ENCODE results near the gene SBF1.

Gene SBF1

DNA sequence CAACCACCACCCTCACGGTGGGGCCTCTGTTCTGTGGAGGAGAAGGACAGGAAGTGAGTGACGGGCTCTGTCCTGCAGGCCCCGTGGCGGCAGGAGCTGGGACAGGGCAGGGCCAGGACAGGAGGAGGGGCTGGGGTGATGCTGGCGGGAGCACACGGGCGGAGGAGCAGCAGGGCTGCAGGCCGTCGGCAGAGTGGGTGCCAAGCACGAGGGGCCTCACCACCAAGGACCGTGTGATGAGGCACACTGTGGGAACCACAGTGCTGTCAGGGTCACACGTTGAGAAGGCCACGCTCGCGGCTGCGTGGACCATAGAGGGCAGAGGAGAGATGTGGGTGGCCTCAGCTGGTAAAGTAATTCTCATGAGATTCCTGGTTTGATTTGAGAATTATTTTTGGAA is 42.1 kb upstream of the SBF1 start:
- no peaks in the 10 kb centered on the region for H3K27me3 Mint-ChIP-seq (ENCODE audit: low read depth)
- no peak overlapping the region for H3K4me3 Mint-ChIP-seq
- H3K4me1 Mint-ChIP-seq (ENCODE audit: low read depth): peaks cover 14% of the 10 kb centered on the region
- no peak overlapping the region for H3K27ac Mint-ChIP-seq
- H3K9me3 Mint-ChIP-seq: no peaks in the 10 kb centered on the region
- H3K36me3 Mint-ChIP-seq (ENCODE audit: low read depth): peaks cover 21% of the 10 kb centered on the region

DNA sequence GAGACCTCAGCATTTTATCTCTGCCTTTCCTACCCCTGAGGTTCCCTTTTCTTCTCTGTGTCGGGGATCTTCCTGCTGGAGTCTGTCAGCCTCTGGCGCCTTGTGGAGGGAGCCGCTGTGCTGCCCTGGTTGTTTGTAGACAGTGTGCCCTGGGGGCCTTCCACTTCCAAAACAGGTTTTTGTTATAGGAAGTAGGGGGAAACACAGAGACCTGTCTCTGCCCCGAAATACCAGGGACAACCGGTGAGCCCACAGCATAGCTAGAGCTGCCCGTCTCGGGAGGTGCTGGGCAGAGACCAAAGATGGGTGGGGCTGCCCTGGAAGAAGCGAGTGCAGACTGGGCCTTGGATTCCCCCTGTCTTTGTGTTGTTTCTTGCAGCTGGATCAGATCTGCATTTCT is 41.2 kb upstream of the SBF1 start:
- Mint-ChIP-seq H3K27me3 (ENCODE audit: low read depth) (no peaks in the 10 kb centered on the region), H3K4me1 (ENCODE audit: low read depth) (peaks cover 15% of the 10 kb centered on the region), H3K36me3 (ENCODE audit: low read depth) (peaks cover 21% of the 10 kb centered on the region)

DNA sequence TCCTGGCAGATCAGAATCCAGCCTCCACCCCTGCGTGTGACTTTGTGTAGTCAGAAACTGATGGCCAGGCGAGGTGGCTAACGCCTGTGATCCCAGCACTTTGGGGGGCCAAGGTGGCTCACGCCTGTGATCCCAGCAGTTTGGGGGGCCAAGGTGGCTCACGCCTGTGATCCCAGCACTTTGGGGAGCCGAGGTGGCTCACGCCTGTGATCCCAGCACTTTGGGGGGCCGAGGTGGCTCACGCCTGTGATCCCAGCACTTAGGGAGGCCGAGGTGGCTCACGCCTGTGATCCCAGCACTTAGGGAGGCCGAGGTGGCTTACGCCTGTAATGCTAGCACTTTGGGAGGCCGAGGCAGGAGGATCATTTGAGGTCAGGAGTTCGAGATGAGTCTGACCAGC is 38.3 kb upstream of the SBF1 start:
- H3K9me3 Mint-ChIP-seq: no peaks in the 10 kb centered on the region
- peaks cover 25% of the 10 kb centered on the region for H3K4me1 Mint-ChIP-seq (ENCODE audit: low read depth)
- H3K4me3 Mint-ChIP-seq: no peak overlapping the region
- H3K36me3 Mint-ChIP-seq (ENCODE audit: low read depth): peaks cover 15% of the 10 kb centered on the region
- H3K27me3 Mint-ChIP-seq (ENCODE audit: low read depth): no peaks in the 10 kb centered on the region
- no peak overlapping the region for H3K27ac Mint-ChIP-seq

More for the DNA sequence above, 41.2 kb upstream of the SBF1 start:
- Mint-ChIP-seq H3K4me3 (no peak overlapping the region), H3K9me3 (no peaks in the 10 kb centered on the region), H3K27ac (no peak overlapping the region)

DNA sequence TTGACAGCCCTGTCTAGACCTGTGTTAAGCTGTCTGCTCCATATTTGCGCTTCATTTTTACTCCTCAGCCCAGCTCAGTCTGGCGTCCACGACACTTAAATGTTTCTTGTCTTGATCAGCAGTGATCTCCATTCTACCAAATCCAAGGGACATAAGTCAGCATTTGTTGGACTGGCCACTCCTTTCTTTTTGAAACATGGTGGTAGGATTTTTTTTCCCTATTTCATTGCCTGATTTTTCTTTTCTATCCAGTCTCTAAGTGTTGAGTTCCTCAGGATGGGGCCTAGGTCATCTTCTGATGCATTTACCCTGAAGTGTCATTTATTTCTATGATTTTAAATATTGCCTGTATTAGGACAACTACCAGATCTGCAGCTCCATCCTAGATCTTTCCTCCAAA is 34.1 kb upstream of the SBF1 start:
- Mint-ChIP-seq H3K27ac (peak overlapping the region; percentile 91), H3K9me3 (no peaks in the 10 kb centered on the region), H3K4me1 (ENCODE audit: low read depth) (peaks cover 21% of the 10 kb centered on the region), H3K27me3 (ENCODE audit: low read depth) (no peaks in the 10 kb centered on the region), H3K4me3 (peak overlapping the region; percentile 91), H3K36me3 (ENCODE audit: low read depth) (peaks cover 7% of the 10 kb centered on the region)

DNA sequence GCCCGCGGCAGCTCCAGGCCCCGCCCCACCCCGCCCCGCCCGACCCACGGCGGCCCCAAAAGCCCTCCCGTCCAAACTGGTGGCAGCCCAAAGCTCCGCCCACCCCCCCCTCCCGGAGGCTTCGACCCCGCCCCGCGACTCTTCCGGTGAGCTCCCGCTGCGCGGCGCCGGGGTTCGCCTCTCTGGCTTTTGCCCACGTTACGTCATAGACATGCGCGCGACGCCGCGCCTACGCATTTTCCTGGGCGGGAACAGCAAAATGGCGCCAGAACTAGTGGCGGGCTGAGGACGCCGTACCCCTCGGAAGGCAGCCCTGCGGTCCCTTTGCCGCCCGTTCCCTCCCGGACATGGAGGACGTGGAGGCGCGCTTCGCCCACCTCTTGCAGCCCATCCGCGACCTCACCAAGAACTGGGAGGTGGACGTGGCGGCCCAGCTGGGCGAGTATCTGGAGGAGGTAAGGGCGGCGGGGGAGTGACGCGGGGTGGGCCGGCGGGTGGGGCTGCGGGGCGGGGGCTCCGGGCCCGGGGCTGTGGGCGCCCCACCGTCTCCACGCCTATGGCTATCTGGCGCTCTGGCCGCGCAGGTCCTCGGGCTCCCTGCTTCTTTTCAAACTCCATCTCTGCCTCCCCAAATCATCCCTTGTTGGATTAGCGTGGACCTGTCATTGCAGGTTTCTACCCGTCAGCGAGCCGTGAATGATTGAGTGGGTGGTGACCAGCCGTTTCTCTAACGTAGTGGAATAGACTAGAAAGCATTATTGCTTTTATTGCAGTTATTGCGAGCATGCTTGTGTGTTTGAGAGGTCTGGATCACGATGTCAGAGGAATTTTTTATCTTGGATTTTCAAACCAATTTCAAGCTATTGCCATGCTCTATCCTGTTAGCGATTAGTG is 33.4 kb upstream of the SBF1 start, which contains the start of gene NCAPH2:
Gene NCAPH2 (plus strand): TSS at position 234 of the 894 bp plus-strand sequence. CDS start 114 bp downstream, at position 348.
- Mint-ChIP-seq H3K36me3 (ENCODE audit: low read depth) (peaks cover 7% of the 10 kb centered on the region), H3K4me1 (ENCODE audit: low read depth) (peaks cover 19% of the 10 kb centered on the region), H3K27me3 (ENCODE audit: low read depth) (no peaks in the 10 kb centered on the region), H3K27ac (peak within 1 kb of the TSS; percentile 96), H3K9me3 (no peaks in the 10 kb centered on the region), H3K4me3 (peak within 1 kb of the TSS; percentile 96)

DNA sequence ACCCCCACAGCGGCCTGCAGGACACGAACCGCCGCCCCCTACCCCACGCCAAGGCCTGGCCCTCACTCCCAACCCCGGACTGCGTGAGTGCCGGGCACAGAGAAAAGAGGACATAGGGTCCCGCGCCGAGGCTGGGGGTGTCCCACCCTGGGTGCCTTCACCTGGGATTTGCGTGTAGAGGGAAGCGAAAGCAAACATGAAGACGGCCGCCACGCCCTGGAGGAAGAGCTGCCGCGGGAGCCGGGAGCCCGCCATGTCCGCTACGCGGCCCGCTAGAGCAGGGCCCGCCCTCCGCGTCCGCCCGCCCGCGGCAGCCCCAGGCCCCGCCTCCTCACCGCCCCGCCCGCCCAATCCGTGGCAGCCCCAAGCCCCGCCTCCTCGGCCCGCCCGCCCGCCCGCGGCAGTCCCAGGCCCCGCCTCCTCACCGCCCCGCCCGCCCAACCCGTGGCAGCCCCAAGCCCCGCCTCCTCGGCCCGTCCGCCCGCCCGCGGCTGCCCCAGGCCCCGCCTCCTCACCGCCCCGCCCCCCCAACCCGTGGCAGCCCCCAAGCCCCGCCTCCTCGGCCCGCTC is 32.7 kb upstream of the SBF1 start, which contains the start of gene LMF2:
Gene LMF2 (minus strand): TSS at position 282 of the 570 bp plus-strand sequence. CDS start 27 bp downstream, at position 255.
- Mint-ChIP-seq H3K4me3 (peak within 1 kb of the TSS; percentile 96), H3K9me3 (no peaks in the 10 kb centered on the region), H3K4me1 (ENCODE audit: low read depth) (peaks cover 16% of the 10 kb centered on the region), H3K27me3 (ENCODE audit: low read depth) (no peaks in the 10 kb centered on the region), H3K36me3 (ENCODE audit: low read depth) (peaks cover 3% of the 10 kb centered on the region), H3K27ac (peak within 1 kb of the TSS; percentile 96)

DNA sequence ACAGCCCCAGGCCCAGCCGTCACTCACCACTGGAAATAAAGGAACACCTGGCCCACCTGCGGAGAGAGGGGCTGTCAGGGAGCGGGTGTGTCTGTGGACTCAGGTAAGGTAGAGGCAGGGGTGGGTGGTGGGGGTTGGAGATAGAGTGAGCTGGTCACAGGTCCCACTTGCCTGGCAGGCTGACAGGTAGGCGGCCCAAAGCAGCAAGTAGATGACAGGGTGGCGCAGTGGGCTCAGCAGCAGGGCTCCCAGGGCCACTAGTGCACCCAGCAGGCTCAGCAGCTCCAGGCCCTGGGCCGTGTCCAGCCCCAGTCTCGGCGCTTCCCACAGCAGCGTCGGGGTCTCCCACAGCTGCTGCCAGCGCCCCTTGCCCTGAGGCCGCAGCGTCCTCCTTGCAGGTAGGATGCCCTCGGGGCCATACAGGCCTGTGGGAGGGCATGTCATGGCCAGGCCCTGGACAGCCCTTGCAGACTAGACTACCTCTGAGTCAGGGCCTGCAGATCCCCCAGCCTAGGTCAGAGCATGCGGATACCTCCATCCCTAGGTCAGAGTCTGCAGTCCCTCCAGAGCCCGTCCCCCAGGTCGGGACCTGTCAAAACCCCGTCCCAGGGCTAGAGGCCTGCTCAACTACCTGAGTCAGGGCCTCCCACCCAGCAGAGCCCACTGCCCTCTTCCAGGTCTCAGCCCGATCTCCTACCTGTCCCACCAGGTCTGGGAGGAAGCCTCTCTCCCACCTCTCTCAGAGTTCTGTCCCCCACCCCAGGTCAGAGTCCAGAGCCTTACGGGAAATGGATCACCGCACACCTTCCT is 32.0 kb upstream of the SBF1 start:
- H3K36me3 Mint-ChIP-seq (ENCODE audit: low read depth): peaks cover 3% of the 10 kb centered on the region

DNA sequence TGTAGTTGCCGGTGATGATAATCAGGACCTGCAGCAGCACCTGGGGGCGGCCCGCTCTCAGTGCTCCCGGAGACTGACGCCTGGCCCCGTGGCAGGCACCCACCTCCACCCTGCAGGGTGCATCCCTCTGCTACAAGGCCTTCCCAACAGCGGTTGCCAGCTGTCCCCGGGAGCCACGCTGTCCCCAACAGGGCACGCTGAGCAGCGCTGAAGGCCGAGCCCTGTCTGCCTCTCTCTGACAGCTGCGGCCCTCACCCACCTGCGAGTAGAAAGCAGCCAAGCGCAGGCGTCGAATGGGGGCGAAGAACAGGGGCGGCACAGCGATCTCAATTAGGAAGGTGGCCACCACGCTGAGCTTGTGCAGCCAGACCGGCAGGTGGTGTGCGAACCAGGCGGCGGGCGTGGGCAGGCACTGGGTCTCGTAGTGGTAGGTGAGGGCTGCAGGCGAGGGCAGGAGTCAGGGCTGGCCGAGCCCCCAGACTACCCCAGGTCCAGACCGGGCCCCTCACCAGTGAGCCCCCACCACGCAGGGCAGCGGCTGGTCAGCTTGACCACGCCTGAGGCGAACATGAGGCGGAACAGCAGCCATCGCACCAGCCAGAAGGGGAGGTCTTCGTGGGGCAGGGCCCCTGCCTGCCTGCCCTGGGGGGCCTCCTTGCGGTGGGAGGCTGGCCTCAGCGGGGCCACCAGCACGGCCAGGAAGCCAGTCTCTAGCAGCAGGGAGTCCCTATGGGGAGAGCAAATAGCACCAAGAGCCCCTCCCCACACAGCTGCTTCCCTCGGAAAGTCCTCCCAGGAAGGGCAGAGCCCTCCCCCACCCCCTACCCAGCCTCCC is 31.2 kb upstream of the SBF1 start:
- Mint-ChIP-seq H3K4me1 (ENCODE audit: low read depth) (peaks cover 10% of the 10 kb centered on the region), H3K27ac (no peak overlapping the region), H3K4me3 (peak overlapping the region; percentile 96), H3K9me3 (no peaks in the 10 kb centered on the region), H3K36me3 (ENCODE audit: low read depth) (peaks cover 3% of the 10 kb centered on the region), H3K27me3 (ENCODE audit: low read depth) (no peaks in the 10 kb centered on the region)

More for the DNA sequence above, 32.0 kb upstream of the SBF1 start:
- Mint-ChIP-seq H3K27ac (peak overlapping the region; percentile 91), H3K4me3 (peak overlapping the region; percentile 96), H3K27me3 (ENCODE audit: low read depth) (no peaks in the 10 kb centered on the region), H3K9me3 (no peaks in the 10 kb centered on the region), H3K4me1 (ENCODE audit: low read depth) (peaks cover 10% of the 10 kb centered on the region)

DNA sequence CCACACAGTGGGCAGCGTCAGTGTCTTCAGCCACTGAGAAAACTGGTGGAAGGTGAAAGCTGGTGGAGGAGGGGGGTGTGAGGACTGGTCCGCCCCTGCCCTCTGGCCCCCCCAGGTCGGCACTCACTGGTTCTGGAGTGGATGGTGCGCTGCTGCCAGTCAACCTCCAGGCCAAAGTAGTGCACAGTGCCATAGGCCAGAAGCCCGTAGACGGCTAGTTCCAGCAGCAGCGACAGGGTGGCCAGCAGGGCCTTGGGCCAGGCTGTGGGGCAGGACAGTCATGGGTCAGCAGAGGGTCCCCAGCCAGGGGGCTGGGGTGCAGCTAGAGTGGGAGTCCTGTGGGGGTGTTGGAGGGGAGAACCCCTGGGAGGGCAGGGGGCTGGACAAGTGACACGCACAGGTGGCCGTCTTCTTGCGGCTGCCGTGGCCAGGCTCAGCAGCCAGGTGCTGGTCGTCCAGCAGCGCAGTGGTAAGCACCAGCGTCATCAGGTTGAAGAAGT is 30.5 kb upstream of the SBF1 start:
- Mint-ChIP-seq H3K4me3 (peak overlapping the region; percentile 28), H3K9me3 (no peaks in the 10 kb centered on the region), H3K36me3 (ENCODE audit: low read depth) (peaks cover 3% of the 10 kb centered on the region), H3K27me3 (ENCODE audit: low read depth) (no peaks in the 10 kb centered on the region), H3K27ac (no peak overlapping the region), H3K4me1 (ENCODE audit: low read depth) (peaks cover 10% of the 10 kb centered on the region)

DNA sequence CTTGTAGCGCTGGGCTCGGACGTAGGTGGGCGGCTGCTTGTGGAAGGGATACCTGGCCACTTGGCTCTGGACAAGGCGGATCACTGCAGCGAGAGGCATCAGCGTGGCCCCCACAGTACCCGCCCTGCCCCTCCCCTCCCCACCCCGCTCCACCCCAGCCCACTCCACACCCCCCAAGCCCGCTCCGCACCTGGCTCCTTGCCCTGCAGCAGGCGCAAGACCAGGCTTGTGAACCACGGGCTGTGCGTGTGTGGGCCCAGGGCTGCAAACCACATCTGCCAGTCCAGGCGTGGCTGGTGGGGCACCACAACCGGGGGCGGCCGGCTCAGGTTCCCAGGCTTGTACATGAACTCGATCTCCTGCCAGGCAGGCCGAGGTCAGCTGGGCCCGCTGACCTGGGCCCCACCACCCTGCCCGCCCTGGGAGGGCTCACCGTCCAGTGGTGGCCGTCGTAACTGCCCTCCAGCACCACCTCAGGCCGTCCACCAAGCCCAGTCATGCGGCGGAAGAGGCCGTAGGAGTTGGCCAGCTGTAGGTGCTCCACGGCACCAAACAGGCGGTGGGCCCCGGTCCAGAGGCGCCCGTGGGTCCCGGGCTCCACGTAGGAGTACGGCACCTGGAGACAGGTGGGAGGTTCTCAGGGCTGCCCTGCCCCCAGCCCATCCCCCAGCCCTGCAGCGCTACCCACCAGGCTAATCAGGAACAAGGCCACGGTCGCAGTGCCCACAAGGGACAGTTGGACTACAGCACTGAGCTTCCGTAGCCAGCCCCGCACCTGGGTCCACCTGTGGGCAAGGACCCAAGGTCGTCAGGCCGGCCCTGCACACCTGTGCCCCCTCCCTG is 29.8 kb upstream of the SBF1 start:
- H3K27ac Mint-ChIP-seq: no peak overlapping the region
- H3K36me3 Mint-ChIP-seq (ENCODE audit: low read depth): peaks cover 3% of the 10 kb centered on the region
- no peaks in the 10 kb centered on the region for H3K9me3 Mint-ChIP-seq
- peaks cover 9% of the 10 kb centered on the region for H3K4me1 Mint-ChIP-seq (ENCODE audit: low read depth)
- H3K4me3 Mint-ChIP-seq: no peak overlapping the region
- no peaks in the 10 kb centered on the region for H3K27me3 Mint-ChIP-seq (ENCODE audit: low read depth)

DNA sequence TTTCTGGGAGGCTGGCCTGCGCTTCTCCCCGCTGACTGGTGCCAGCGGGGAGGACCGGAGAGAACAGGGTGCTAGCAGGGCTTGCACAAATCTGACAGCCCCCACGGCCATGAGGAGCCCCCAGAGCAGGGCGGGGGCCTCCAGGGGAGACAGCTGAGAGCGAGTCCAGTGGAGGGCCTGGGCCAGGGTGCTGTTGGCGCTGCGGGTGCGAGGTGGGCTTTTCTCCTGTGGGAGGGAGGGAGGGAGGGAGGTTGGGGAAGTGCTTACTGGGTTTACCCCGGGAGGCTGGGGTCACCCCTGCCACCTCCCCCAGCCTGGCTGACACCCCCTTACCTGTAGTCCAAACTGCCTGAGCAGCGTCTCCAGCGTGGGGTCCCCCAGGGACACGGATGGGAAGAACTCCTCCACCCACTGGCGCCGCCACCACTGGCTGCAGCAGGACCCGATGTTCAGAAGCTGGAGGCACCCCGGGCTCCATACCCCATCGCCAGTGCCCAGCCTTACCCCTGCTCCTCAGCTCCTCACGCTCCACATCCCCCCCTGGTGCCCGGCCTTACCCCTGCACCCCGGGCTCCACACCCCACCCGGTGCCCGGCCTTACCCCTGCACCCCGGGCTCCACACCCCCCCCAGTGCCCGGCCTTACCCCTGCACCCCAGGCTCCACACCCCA is 28.8 kb upstream of the SBF1 start:
- no peaks in the 10 kb centered on the region for H3K9me3 Mint-ChIP-seq
- H3K36me3 Mint-ChIP-seq (ENCODE audit: low read depth): peaks cover 3% of the 10 kb centered on the region
- no peak overlapping the region for H3K27ac Mint-ChIP-seq
- H3K4me1 Mint-ChIP-seq (ENCODE audit: low read depth): peaks cover 2% of the 10 kb centered on the region
- no peak overlapping the region for H3K4me3 Mint-ChIP-seq
- H3K27me3 Mint-ChIP-seq (ENCODE audit: low read depth): no peaks in the 10 kb centered on the region

DNA sequence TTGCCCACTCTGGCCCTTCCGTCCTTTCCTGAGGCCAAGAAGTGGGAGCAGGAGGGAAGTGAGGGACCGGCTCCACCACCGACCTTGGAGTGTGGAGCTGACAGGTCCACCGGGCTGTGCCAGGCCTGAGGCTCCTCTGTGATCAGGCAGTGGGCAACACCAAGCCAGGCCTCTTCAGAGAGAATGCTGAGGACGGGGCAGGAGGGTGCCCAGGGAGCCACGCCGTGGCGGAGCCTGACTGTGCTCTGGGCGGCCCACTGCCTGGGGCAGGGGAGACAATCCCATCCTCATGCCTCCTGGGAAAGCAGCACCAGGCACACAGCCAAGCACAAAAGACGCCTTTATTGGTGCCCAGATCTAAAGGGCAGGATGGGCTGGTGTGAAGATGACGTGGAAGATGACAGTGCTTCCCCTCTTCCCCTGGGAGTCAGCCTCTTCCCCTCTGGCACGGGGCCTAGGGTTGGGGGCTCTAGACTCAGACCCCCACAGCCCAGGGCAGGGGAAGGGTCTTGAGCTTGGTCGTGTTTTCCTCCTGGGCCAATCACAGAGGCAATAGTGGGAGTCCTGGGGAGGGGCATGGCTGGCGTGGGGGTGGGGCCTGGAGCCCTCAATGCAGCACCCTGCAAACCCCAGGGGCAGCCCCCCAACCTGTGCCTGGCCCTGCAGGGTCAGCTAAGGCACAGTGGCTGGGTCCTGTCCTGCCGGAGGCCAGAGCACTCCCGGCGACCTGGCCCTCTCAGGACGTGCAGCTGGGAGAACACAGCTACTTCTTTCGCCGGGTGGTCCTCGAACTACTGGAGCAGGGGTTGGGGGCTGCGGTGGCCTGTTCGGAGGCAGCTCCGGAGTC is 28.0 kb upstream of the SBF1 start:
- no peak overlapping the region for H3K4me3 Mint-ChIP-seq
- peaks cover 2% of the 10 kb centered on the region for H3K27me3 Mint-ChIP-seq (ENCODE audit: low read depth)
- no peak overlapping the region for H3K27ac Mint-ChIP-seq
- peaks cover 6% of the 10 kb centered on the region for H3K4me1 Mint-ChIP-seq (ENCODE audit: low read depth)
- no peaks in the 10 kb centered on the region for H3K9me3 Mint-ChIP-seq
- H3K36me3 Mint-ChIP-seq (ENCODE audit: low read depth): peaks cover 3% of the 10 kb centered on the region
